ENCODE measurements around the gene USP37. TPM values are rescaled to one million over a fixed set of nuclear protein-coding genes. Genes with fewer than 3 reads are reported as not detected.

The USP37 gene
- total RNA-seq, 1 donor from 2014 or later, result 23.3 TPM

- intact Hi-C loops (cut with DNase I), result no loop called here
- TF ChIP-seq POLR2A (IDR thresholded peaks at IDR 0.05) (no peak), CTCF (IDR thresholded peaks at IDR 0.05) (no peak), POLR2AphosphoS5 (IDR thresholded peaks at IDR 0.05; ENCODE audit: insufficient read depth in 1 of 2, low read depth in 1 of 2) (no peak)
- no peak for DNase-seq (ENCODE audit: extremely low spot score in 2 of 2)
- no peak overlapping the region for H3K27ac ChIP-seq
- no peaks in the 10 kb centered on the region for H3K36me3 ChIP-seq
- H3K4me1 ChIP-seq, result no peaks in the 10 kb centered on the region
- H3K9me3 ChIP-seq, result no peaks in the 10 kb centered on the region
- no peaks in the 10 kb centered on the region for H3K27me3 ChIP-seq
- no peak overlapping the region for H3K4me3 ChIP-seq
These were observed 139.1 kb downstream of the USP37 start for GRCh38 chr2:218428846-218429558.

DNA sequence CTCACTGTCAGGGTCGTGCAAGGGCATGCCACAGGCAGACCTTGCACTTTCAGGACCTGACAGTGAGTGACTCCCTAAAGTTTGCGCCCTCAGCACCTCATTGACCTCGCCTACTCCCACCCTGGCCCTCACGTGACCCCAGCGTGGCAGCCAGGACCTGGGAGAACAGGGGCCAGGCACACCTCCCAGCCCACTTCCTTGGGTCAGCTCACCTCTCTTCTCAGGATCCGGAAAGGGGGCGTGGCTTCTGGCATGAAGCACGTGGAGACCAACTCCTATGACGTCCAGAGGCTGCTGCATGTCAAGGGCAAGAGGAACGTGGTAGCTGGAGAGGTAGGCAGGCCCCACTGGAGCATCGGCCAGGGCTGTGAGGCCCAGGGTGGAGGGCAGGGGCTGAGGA lies 140.4 kb downstream of the USP37 start:
- H3K36me3 ChIP-seq, result no peaks in the 10 kb centered on the region
- H3K27ac ChIP-seq, result no peak overlapping the region
- no peak for TF ChIP-seq POLR2AphosphoS5 (IDR thresholded peaks at IDR 0.05; ENCODE audit: insufficient read depth in 1 of 2, low read depth in 1 of 2)
- no peak for TF ChIP-seq POLR2A (IDR thresholded peaks at IDR 0.05)
- TF ChIP-seq CTCF (IDR thresholded peaks at IDR 0.05), result no peak
- intact Hi-C loops (cut with DNase I), result no loop called here
- no peak overlapping the region for H3K4me3 ChIP-seq
- H3K27me3 ChIP-seq, result no peaks in the 10 kb centered on the region
- H3K4me1 ChIP-seq, result no peaks in the 10 kb centered on the region
- no peaks in the 10 kb centered on the region for H3K9me3 ChIP-seq
- no peak for DNase-seq (ENCODE audit: extremely low spot score in 2 of 2)

- no peak overlapping the region for H3K27ac ChIP-seq
- TF ChIP-seq CTCF (IDR thresholded peaks at IDR 0.05) (no peak), POLR2A (IDR thresholded peaks at IDR 0.05) (no peak), POLR2AphosphoS5 (IDR thresholded peaks at IDR 0.05; ENCODE audit: insufficient read depth in 1 of 2, low read depth in 1 of 2) (no peak)
- intact Hi-C loops (cut with DNase I), result no loop called here
- no peaks in the 10 kb centered on the region for H3K27me3 ChIP-seq
- H3K36me3 ChIP-seq, result no peaks in the 10 kb centered on the region
- H3K4me1 ChIP-seq, result no peaks in the 10 kb centered on the region
- H3K9me3 ChIP-seq, result no peaks in the 10 kb centered on the region
- no peak overlapping the region for H3K4me3 ChIP-seq
- DNase-seq (ENCODE audit: extremely low spot score in 2 of 2), result no peak
These were observed 142.6 kb downstream of the USP37 start for GRCh38 chr2:218425531-218425930.

- no peak for TF ChIP-seq POLR2AphosphoS5 (IDR thresholded peaks at IDR 0.05; ENCODE audit: insufficient read depth in 1 of 2, low read depth in 1 of 2)
- TF ChIP-seq CTCF (IDR thresholded peaks at IDR 0.05), result no peak
- TF ChIP-seq POLR2A (IDR thresholded peaks at IDR 0.05), result no peak
- Histone ChIP-seq H3K4me1 (no peaks in the 10 kb centered on the region), H3K9me3 (no peaks in the 10 kb centered on the region), H3K36me3 (no peaks in the 10 kb centered on the region), H3K27ac (no peak overlapping the region), H3K4me3 (no peak overlapping the region), H3K27me3 (no peaks in the 10 kb centered on the region)
- intact Hi-C loops (cut with DNase I), result no loop called here
- no peak for DNase-seq (ENCODE audit: extremely low spot score in 2 of 2)
These were observed 144.6 kb downstream of the USP37 start for GRCh38 chr2:218423584-218423983.

DNA sequence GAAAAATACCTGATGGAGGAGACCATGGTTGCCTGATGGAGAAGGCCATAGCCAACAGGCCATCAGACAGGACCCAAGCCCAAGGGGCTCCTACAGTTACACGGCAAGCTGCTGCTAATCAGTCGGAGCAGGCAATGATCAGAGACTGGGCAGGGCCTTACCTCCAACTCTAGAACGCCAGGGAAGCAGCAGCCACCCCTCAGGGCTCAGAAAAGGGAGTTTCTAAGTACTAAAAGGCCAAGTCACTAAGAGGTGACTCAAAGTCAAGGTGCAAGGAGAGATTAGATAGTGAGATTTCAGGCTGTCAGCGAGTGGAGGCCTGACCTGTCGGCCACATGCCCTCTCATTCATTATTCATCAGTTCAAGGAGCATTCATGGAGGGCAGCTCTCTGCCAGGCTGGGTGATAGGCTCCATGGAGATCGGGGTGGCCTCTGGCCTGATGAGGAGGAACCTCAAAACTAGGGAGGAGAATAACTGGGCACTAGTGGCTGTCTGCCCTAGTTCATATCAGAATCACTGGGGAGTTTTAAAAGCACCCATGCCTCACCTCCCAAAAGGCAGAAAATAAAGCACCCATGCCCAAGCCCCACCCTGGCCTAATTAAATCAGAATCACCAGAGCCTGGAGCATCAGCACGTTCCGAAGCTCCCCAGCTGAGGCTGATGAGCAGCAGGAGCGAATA lies 145.6 kb downstream of the USP37 start:
- Histone ChIP-seq H3K4me1 (no peaks in the 10 kb centered on the region), H3K27ac (no peak overlapping the region), H3K27me3 (no peaks in the 10 kb centered on the region), H3K36me3 (no peaks in the 10 kb centered on the region), H3K4me3 (no peak overlapping the region), H3K9me3 (no peaks in the 10 kb centered on the region)
- TF ChIP-seq CTCF (IDR thresholded peaks at IDR 0.05) (no peak), POLR2AphosphoS5 (IDR thresholded peaks at IDR 0.05; ENCODE audit: insufficient read depth in 1 of 2, low read depth in 1 of 2) (no peak), POLR2A (IDR thresholded peaks at IDR 0.05) (no peak)
- no peak for DNase-seq (ENCODE audit: extremely low spot score in 2 of 2)
- intact Hi-C loops (cut with DNase I), result no loop called here

Data from vagina (tissue), 2 donors.